ENCODE measurements around the gene BPIFB6. TPM values are rescaled to one million over a fixed set of nuclear protein-coding genes. Genes with fewer than 3 reads are reported as not detected.

BPIFB6 gene
- total and polyA plus RNA-seq, 9 donors = not detected

DNA sequence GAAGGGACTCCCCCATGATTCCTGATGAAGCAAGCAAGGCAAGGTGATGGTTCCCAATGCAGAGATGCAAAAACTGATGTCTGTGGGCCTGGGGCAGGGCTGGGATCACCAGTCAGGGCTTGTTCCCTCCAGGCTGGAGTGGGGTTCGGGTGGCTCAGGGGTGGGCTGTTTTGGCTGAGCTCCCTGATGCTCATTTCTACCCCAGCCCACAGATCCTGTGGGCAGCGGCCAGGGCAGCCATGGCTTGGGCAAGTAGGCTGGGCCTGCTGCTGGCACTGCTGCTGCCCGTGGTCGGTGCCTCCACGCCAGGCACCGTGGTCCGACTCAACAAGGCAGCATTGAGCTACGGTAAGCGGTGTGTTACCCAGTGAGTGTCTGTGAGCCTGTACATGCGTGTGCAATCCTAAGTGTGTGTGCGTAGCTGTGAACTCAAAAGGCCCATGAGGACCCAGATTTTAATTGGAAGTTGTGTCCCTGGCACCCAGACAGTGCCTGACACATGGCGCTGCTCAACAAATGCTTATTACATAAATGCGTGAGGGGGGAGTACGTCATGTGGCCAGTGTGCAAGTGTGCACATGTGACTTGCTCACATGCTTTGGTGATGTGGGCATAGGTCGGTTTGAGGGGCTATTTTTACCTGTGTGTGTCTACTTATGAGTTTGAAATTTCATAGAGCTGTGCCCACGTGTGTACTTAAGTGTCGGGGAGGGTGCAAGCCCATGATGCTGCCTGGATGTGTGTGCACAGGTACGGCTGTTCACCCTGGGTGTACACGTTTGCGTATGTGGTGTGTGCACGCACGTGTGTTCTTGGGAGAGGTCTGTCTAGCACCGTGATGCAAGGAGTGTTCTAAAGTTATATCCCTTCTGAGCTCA is 22.9 kb upstream of the BPIFB6 start:
- Histone ChIP-seq H3K36me3 (no peaks in the 10 kb centered on the region), H3K27ac (no peak overlapping the region), H3K27me3 (no peaks in the 10 kb centered on the region), H3K4me1 (ENCODE audit: insufficient read depth) (no peaks in the 10 kb centered on the region), H3K9me3 (no peaks in the 10 kb centered on the region), H3K4me3 (no peak overlapping the region)
- TF ChIP-seq EP300 (IDR thresholded peaks at IDR 0.05) (no peak), POLR2A (IDR thresholded peaks at IDR 0.05) (no peak)
- TF ChIP-seq, protein P1, sequence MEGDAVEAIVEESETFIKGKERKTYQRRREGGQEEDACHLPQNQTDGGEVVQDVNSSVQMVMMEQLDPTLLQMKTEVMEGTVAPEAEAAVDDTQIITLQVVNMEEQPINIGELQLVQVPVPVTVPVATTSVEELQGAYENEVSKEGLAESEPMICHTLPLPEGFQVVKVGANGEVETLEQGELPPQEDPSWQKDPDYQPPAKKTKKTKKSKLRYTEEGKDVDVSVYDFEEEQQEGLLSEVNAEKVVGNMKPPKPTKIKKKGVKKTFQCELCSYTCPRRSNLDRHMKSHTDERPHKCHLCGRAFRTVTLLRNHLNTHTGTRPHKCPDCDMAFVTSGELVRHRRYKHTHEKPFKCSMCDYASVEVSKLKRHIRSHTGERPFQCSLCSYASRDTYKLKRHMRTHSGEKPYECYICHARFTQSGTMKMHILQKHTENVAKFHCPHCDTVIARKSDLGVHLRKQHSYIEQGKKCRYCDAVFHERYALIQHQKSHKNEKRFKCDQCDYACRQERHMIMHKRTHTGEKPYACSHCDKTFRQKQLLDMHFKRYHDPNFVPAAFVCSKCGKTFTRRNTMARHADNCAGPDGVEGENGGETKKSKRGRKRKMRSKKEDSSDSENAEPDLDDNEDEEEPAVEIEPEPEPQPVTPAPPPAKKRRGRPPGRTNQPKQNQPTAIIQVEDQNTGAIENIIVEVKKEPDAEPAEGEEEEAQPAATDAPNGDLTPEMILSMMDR (IDR thresholded peaks at IDR 0.05) = no peak
- DNase-seq = no peak
- intact Hi-C loops (cut with DNase I) = loop anchor here in 1 of 4 donors (10.0 kb wide), 1 partner anchor 56 kb away; no protein-coding TSS in a partner anchor
- WGBS, 3 donors = 81 to 85% (median 83%) methylated on average over 23 of the region's 23 CpGs

DNA sequence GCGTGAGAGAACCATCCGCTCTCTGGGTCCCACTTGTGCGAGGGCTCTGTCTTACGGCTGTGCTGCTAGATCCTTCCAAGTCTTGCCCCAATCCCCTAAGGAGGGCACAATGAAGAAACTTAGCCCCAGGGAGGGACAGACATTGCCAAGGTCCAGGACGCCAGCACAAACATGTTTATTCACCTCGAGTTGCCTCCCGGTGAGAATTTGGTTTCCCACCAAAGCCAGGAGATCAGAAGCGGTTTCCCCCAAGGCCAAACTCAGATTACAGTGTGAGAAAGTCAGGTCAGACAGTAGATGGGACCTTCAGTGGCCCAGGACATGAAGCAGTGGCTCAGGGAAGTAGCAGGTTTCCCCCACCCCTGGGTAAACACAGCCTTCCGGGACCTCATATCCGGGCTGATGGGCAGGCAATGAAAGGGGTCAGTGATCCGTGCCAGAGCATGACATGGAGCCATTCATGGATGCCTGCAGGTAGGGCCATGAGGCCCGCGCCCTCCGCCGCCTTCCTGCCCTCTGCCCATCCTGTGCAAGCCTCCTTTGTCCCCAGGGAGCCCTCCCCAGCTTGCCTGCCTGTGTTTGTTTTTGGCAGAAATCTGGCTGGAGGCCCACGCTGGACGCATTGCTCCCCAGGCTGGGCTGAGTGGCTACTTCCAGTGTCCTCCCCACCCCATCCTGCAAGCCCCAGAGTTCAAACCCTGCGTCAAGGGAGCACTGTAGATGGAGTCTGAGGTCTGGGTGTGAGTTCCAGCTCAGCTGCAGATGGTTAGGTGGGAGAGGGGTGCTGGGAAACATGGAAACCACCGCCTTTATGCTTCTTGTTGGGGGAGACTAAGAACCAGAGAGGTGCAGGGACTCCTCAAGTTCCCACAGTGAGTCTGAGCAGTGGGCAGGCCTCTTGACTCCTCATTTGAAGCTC is 22.0 kb upstream of the BPIFB6 start:
- 51 to 58% (median 54%) methylated on average over 18 to 19 of the region's 19 CpGs for WGBS, 3 donors
- intact Hi-C loops (cut with DNase I) = loop anchor here in 1 of 4 donors (10.0 kb wide), 1 partner anchor 55 kb away; no protein-coding TSS in a partner anchor
- no peaks in the 10 kb centered on the region for H3K9me3 ChIP-seq

DNA sequence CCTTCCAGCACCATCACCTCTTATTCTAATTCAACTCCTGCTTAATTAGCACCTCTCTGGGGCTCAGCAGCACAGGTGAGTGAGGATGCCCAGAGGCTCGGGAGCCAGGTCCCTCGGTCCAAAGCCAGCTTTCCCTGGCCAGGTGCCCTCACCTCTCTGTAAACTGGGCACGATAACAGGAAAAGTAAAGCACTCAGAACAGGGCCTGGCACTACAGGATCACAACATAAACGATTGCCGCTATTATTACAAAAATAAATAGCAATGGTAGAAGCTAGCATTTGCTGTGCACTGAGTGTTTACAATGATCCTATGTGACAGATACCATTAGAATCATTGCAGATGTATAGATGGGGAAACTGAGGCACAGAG is 21.3 kb upstream of the BPIFB6 start:
- Histone ChIP-seq H3K4me3 (no peak overlapping the region), H3K9me3 (no peaks in the 10 kb centered on the region), H3K4me1 (ENCODE audit: insufficient read depth) (no peaks in the 10 kb centered on the region), H3K27me3 (no peaks in the 10 kb centered on the region), H3K27ac (no peak overlapping the region), H3K36me3 (no peaks in the 10 kb centered on the region)
- intact Hi-C loops (cut with DNase I) = no loop called here
- no peak for DNase-seq
- 69 to 78% (median 76%) methylated on average over 5 of the region's 5 CpGs for WGBS, 3 donors
- TF ChIP-seq EP300 (IDR thresholded peaks at IDR 0.05) (no peak), POLR2A (IDR thresholded peaks at IDR 0.05) (no peak)
- TF ChIP-seq, protein P1 (IDR thresholded peaks at IDR 0.05) = no peak

More for the DNA sequence above, 22.0 kb upstream of the BPIFB6 start:
- Histone ChIP-seq H3K36me3 (no peaks in the 10 kb centered on the region), H3K4me1 (ENCODE audit: insufficient read depth) (no peaks in the 10 kb centered on the region), H3K27ac (no peak overlapping the region), H3K27me3 (no peaks in the 10 kb centered on the region), H3K4me3 (no peak overlapping the region)
- TF ChIP-seq, protein P1 (IDR thresholded peaks at IDR 0.05) = no peak
- no peak for DNase-seq

GRCh38 chr20:33010674-33011449 is 20.6 kb upstream of the BPIFB6 start:
- Histone ChIP-seq H3K9me3 (no peaks in the 10 kb centered on the region), H3K27me3 (no peaks in the 10 kb centered on the region), H3K36me3 (no peaks in the 10 kb centered on the region), H3K4me1 (ENCODE audit: insufficient read depth) (no peaks in the 10 kb centered on the region), H3K4me3 (no peak overlapping the region), H3K27ac (no peak overlapping the region)
- 76 to 84% (median 79%) methylated on average over 8 of the region's 8 CpGs for WGBS, 3 donors
- TF ChIP-seq POLR2A (IDR thresholded peaks at IDR 0.05) (no peak), EP300 (IDR thresholded peaks at IDR 0.05) (no peak)
- TF ChIP-seq, protein P1 (IDR thresholded peaks at IDR 0.05) = no peak
- DNase-seq = no peak
- intact Hi-C loops (cut with DNase I) = no loop called here
